Measurements from ENCODE around the gene PSMC3IP.

Gene PSMC3IP

DNA sequence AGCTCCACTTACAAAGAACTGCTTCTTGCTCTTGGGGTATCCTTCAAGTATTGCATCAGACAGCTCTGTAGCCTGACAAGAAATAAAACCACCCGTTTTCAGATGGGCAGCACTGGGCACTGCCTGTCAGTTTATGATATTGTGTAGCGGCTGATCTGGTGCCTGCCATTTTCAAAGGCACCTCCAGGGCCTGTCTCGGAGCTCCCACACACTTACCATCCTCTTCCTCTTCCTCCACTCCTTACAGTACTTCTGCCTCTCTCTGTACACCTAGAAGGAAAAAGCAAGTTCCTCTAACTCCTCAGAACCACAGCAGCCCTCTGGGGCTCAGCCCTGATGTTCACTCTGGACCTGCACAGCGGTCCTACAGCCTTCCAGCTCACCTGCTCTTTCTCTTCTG lies 4.4 kb downstream of the PSMC3IP start:
- DNase-seq (ENCODE audit: low read depth), result no peak
- no peak overlapping the region for H3K4me3 ChIP-seq (ENCODE audit: control insufficient read depth, low read depth, low read length)
- TF ChIP-seq, protein P1, sequence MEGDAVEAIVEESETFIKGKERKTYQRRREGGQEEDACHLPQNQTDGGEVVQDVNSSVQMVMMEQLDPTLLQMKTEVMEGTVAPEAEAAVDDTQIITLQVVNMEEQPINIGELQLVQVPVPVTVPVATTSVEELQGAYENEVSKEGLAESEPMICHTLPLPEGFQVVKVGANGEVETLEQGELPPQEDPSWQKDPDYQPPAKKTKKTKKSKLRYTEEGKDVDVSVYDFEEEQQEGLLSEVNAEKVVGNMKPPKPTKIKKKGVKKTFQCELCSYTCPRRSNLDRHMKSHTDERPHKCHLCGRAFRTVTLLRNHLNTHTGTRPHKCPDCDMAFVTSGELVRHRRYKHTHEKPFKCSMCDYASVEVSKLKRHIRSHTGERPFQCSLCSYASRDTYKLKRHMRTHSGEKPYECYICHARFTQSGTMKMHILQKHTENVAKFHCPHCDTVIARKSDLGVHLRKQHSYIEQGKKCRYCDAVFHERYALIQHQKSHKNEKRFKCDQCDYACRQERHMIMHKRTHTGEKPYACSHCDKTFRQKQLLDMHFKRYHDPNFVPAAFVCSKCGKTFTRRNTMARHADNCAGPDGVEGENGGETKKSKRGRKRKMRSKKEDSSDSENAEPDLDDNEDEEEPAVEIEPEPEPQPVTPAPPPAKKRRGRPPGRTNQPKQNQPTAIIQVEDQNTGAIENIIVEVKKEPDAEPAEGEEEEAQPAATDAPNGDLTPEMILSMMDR (conservative IDR thresholded peaks at IDR 0.05; ENCODE audit: control insufficient read depth, insufficient read depth, low read depth, low read length), result no peak

DNA sequence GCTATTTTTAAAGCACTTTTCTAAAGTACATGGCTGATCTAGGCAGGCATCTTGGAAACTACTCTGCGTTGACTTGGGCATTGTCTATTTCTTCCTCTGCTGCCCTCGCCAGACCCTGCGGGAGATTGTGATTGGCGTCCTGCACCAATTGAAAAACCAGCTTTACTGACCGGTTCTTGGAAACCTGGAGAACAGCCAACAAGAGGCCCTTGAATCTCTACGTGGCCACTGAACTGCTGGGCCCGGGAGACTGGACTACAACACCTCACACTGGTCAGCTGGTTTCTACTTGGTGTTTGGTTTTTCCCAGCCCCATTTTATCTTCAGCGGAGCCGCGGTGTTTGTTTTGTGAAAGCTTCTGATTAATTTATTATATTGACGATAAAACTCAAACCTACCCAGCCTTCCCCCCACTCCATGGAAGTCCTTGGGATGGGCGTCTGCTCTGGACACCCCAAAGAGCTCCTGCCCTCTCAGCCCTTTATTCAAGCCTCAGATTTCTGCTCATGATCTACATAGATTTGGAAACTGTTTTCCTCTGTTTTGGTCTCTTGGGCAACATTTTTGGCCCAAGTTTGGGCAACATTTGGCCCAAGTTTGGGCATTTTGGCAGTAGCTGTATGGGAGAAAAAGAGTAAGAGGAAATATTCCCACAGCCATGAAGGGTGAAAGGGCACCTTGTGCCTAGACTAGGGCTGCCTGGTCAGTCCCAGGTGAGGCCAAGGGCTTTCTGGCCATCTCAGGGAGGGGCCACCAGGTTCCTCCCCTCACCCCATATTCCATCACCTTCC lies 5.9 kb downstream of the PSMC3IP start:
- DNase-seq (ENCODE audit: low read depth), result no peak
- H3K4me3 ChIP-seq (ENCODE audit: control insufficient read depth, low read depth, low read length), result no peak overlapping the region
- TF ChIP-seq, protein P1 (conservative IDR thresholded peaks at IDR 0.05; ENCODE audit: control insufficient read depth, insufficient read depth, low read depth, low read length), result no peak

DNA sequence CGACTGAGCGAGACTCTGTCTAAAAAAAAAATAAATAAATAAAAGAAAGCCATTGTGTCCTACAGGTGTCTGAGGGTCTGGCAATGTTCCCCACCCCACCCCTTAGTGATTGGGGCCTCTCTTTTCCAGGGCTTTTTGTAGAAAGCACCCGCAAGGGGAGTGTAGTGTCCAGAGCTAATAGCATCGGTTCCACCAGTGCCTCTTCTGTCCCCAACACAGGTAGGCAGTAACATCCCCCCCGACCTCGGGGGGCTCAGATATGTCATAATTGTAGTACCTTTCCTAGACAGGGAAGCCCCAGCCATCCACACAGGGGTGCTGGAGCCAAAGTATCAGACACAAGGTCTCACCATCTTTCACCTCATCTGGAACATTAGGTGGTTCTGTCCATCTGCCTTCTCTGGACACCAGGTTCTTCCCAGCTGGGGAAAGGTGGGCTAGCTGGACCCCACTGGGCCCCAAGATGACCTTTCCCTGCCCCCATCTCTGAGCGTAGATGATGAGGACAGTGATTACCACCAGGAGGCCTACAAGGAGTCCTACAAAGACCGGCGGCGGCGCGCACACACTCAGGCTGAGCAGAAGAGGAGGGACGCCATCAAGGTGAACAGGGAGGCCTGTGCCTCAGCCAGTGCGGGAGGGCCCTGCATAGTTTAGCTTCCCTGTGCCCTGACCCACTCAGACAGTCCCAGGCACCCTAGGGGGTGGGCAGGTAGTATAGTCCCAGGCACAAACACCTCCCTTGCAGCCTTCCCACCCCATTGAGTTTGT lies 9.0 kb downstream of the PSMC3IP start:
- DNase-seq (ENCODE audit: low read depth), result no peak
- no peak overlapping the region for H3K4me3 ChIP-seq (ENCODE audit: control insufficient read depth, low read depth, low read length)
- TF ChIP-seq, protein P1 (conservative IDR thresholded peaks at IDR 0.05; ENCODE audit: control insufficient read depth, insufficient read depth, low read depth, low read length), result no peak

DNA sequence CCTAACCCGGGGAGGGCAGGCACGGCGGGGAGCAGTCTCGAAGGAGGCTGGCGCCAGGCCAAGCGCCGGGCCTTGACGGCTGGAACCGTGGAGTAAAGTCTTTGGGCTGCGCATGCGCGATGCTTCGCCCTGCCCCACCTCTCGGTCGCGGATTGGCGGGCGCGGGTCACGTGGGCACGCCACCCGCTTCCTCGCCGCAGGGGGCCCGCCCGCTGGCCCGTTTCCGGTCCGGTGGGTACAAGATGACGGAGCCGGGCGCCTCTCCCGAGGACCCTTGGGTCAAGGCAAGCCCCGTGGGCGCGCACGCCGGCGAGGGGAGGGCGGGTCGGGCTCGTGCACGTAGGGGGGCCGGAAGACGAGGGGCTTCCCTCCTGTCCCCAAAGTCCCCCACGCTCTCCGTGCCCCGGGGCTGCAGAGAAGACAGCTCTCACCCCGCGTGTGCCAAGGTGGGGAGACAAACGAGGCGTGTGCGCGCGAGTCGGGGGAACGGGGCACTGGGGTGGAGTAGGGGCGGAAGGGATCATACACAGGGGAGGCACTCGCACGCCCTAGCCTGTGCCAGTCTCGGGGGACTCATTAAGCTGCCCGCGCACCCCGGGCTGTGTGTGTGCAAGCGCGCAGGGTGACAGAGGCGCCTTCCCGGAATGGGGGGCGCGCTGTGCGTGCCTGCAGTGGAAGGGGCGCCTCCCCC lies 10.5 kb downstream of the PSMC3IP start, which contains the start of gene MLX:
Gene MLX, plus strand, starts transcription at position 218 of the 691 bp plus-strand sequence. Its CDS starts 25 bp downstream, at position 243.
- peak; percentile 86 for DNase-seq (ENCODE audit: low read depth)
- peak within 1 kb of the TSS; percentile 85 for H3K4me3 ChIP-seq (ENCODE audit: control insufficient read depth, low read depth, low read length)
- TF ChIP-seq, protein P1 (conservative IDR thresholded peaks at IDR 0.05; ENCODE audit: control insufficient read depth, insufficient read depth, low read depth, low read length), result no peak

DNA sequence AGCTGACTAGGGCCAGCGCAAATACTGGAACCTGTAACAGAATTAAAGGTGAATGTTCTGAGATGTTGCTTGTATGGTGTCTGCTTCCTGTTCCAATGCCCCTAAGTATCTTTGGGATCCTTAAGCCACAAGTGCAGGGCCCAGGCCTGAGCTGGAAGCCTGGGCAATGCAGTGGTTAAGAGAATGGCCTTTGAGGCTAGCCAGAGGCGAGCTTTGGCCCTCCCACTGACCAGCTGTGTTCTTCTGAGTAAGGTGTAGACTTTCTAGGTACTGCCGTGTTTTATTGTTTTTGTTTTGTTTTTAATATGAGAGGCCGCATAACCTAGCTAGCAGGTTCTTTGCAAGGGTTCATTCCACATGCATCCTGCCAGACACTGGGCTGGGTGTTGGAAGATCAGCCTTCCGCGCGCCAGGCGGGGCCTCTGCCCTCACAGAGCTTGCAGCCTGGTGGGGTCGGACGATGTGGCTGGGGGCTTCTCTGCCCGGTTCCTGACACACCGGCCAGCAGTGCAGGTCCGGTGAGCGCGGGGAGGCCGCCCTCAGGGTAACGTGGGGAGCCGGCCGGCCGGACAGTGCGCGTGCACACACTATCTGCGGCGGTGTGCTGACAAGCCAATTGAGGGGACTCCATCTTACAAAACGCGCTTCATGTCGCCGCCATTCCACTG lies 11.2 kb downstream of the PSMC3IP start:
- TF ChIP-seq, protein P1 (conservative IDR thresholded peaks at IDR 0.05; ENCODE audit: control insufficient read depth, insufficient read depth, low read depth, low read length), result no peak
- peak overlapping the region; percentile 85 for H3K4me3 ChIP-seq (ENCODE audit: control insufficient read depth, low read depth, low read length)
- DNase-seq (ENCODE audit: low read depth), result no peak

All from fibroblast of mammary gland (primary cell).